C4-2B (cell line): ENCODE results near the gene WNK1.

Experiments
- ZFX ChIP-seq: fragments of 450-650 bp; IDR thresholded peaks from 2 replicates; pipeline ENCODE4 v1.6.1; 2017
- TF ChIP-seq, protein P1 (sequence below): fragments of 450-650 bp; conservative IDR thresholded peaks from 2 replicates; pipeline ENCODE4 v1.5.1; 2017; ENCODE audit warnings: mild to moderate bottlenecking

DNA sequence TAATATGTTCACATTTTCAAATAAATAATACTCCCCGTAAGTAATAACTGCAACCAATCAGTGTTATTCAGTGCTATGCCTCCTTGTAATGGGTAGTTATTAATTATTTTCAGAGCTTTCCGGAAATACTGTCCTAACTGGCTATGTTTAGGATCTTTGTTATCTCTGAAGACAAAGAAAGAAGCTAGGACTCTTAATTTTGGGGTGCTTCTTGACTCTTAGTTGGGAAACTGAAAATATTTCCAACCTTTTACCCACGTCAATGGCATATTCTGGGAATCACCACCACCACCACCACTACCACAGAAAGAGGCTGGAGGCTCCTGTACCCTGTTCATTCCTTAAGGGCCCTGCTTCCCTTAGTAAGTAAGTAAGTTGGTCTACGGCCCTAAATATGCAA is 158.0 kb downstream of the WNK1 start:
- TF ChIP-seq, protein P1, sequence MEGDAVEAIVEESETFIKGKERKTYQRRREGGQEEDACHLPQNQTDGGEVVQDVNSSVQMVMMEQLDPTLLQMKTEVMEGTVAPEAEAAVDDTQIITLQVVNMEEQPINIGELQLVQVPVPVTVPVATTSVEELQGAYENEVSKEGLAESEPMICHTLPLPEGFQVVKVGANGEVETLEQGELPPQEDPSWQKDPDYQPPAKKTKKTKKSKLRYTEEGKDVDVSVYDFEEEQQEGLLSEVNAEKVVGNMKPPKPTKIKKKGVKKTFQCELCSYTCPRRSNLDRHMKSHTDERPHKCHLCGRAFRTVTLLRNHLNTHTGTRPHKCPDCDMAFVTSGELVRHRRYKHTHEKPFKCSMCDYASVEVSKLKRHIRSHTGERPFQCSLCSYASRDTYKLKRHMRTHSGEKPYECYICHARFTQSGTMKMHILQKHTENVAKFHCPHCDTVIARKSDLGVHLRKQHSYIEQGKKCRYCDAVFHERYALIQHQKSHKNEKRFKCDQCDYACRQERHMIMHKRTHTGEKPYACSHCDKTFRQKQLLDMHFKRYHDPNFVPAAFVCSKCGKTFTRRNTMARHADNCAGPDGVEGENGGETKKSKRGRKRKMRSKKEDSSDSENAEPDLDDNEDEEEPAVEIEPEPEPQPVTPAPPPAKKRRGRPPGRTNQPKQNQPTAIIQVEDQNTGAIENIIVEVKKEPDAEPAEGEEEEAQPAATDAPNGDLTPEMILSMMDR: no peak
- TF ChIP-seq ZFX: no peak
